ENCODE results near the gene LRRC57. TPM values are rescaled to one million over a fixed set of nuclear protein-coding genes. Genes with fewer than 3 reads are reported as not detected.
A peak's percentile ranks its signal among the peaks of the same experiment; 100 is the strongest.

The LRRC57 gene
- total and polyA plus RNA-seq, 2 of the 13 experiments (the other 11 are each of a cell fraction or from before 2014, with no cell fraction given): 5.8 to 14.8 TPM

DNA sequence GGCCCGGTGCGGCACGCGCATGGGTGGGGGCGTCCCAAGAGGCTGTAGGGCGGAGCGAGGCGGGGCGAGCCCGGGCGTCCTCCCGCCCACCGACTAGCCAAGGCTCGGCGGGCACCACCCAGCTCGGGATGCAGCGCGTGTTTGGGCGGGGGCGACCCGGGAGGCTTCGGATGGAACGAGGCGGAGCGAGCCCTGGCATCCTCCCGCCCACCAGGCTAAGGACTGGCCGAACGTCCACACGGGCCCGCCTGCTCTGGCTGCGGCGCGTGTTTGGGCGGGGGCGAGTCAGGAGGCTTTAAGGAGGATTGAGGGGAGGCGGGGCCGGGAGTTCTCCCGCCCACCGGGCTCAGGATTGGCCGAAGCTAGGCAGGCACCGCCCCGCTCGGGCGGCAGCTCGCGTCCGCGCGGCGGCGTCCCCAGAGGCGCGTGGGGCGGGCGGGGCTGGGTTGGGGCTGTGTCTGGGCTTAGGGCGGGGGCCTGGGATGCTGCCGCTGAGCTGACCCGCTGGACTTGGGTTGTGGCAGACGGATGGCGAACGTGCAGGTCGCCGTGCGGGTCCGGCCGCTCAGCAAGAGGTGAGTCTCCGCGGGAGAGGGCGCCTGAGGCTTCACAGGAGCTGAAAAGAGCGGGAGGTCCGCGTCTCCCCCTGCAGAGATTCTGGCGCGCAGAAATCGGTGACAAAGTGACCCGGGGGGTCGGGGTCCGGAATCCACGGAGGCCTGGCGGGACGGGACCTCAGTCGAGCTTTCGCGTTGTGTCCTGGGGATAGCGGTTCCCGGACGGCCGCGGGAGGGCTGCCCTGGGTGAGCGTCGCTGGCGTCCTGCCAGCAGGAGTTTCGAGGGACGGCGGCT lies 26.8 kb upstream of the LRRC57 start, which contains the start of gene STARD9 (continued):
- no peak for TF ChIP-seq TBL1XR1 (IDR thresholded peaks at IDR 0.05; ENCODE audit: borderline replicate concordance, low read length, partially characterized antibody)
- TF ChIP-seq, protein P1, sequence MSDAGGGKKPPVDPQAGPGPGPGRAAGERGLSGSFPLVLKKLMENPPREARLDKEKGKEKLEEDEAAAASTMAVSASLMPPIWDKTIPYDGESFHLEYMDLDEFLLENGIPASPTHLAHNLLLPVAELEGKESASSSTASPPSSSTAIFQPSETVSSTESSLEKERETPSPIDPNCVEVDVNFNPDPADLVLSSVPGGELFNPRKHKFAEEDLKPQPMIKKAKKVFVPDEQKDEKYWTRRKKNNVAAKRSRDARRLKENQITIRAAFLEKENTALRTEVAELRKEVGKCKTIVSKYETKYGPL (CRISPR knock-in tag; IDR thresholded peaks at IDR 0.05): no peak
- 0 out of 2 replicates have a peak, but pooled peaks have one; percentile 41 for TF ChIP-seq ZNF343 (CRISPR knock-in tag; IDR thresholded peaks at IDR 0.05)
- 0 out of 2 replicates have a peak, but pooled peaks have one; percentile 15 for TF ChIP-seq ZNF746 (CRISPR knock-in tag; IDR thresholded peaks at IDR 0.05)
- peak; percentile 67 for TF ChIP-seq GATAD1 (CRISPR knock-in tag; IDR thresholded peaks at IDR 0.05)
- TF ChIP-seq ZNF10 (CRISPR knock-in tag; IDR thresholded peaks at IDR 0.05; ENCODE audit: borderline replicate concordance, low read depth): no peak
- TF ChIP-seq ZNF678 (CRISPR knock-in tag; IDR thresholded peaks at IDR 0.05): no peak
- TF ChIP-seq NFE2L2 (IDR thresholded peaks at IDR 0.05; ENCODE audit: low read length): no peak
- TF ChIP-seq TCF12 (IDR thresholded peaks at IDR 0.05): no peak
- TF ChIP-seq TCF12 (CRISPR knock-in tag; IDR thresholded peaks at IDR 0.05): peak; percentile 64; the same call in 1 of the 2 replicates
- TF ChIP-seq, protein P2, sequence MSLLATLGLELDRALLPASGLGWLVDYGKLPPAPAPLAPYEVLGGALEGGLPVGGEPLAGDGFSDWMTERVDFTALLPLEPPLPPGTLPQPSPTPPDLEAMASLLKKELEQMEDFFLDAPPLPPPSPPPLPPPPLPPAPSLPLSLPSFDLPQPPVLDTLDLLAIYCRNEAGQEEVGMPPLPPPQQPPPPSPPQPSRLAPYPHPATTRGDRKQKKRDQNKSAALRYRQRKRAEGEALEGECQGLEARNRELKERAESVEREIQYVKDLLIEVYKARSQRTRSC (CRISPR knock-in tag; IDR thresholded peaks at IDR 0.05; ENCODE audit: low read depth): 0 out of 2 replicates have a peak, but pooled peaks have one; percentile 24
- TF ChIP-seq ZNF563 (CRISPR knock-in tag; IDR thresholded peaks at IDR 0.05): peak; percentile 82; the same call in 1 of the 2 replicates
- no peak for TF ChIP-seq ZNF160 (CRISPR knock-in tag; IDR thresholded peaks at IDR 0.05)
- TF ChIP-seq, protein P3, sequence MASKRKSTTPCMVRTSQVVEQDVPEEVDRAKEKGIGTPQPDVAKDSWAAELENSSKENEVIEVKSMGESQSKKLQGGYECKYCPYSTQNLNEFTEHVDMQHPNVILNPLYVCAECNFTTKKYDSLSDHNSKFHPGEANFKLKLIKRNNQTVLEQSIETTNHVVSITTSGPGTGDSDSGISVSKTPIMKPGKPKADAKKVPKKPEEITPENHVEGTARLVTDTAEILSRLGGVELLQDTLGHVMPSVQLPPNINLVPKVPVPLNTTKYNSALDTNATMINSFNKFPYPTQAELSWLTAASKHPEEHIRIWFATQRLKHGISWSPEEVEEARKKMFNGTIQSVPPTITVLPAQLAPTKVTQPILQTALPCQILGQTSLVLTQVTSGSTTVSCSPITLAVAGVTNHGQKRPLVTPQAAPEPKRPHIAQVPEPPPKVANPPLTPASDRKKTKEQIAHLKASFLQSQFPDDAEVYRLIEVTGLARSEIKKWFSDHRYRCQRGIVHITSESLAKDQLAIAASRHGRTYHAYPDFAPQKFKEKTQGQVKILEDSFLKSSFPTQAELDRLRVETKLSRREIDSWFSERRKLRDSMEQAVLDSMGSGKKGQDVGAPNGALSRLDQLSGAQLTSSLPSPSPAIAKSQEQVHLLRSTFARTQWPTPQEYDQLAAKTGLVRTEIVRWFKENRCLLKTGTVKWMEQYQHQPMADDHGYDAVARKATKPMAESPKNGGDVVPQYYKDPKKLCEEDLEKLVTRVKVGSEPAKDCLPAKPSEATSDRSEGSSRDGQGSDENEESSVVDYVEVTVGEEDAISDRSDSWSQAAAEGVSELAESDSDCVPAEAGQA (IDR thresholded peaks at IDR 0.05; ENCODE audit: low read depth): no peak
- TF ChIP-seq, protein P3 (CRISPR knock-in tag; IDR thresholded peaks at IDR 0.05; ENCODE audit: borderline replicate concordance): no peak
- no peak for TF ChIP-seq SMYD3 (CRISPR knock-in tag; IDR thresholded peaks at IDR 0.05)
- no peak for TF ChIP-seq ISX (CRISPR knock-in tag; conservative IDR thresholded peaks at IDR 0.05)
- no peak for TF ChIP-seq ZNF629 (CRISPR knock-in tag; conservative IDR thresholded peaks at IDR 0.05)
- no peak for TF ChIP-seq CHD4 (IDR thresholded peaks at IDR 0.05; ENCODE audit: borderline replicate concordance, low read length)

All from HepG2 (cell line).